HepG2 (cell line): Measurements from ENCODE around the gene C10orf67. TPM values are rescaled to one million over a fixed set of nuclear protein-coding genes. Genes with fewer than 3 reads are reported as not detected.

Experiments used
- ATAC-seq: fragments of 200-7000 bp; cut with Tn5 transposase; 3 replicates; pipeline ENCODE4 v1.9.1; 2020; ENCODE audit warnings: mild to moderate bottlenecking, moderate library complexity
- BruUV-seq: library from RNA; stranded (reverse); fragments of 400-500 nt; replicated peaks from 2 replicates; lab custom pipeline; 2021; lab: Mats Ljungman, UMichigan
- CTCF ChIA-PET: fragments of 300-600 bp; formaldehyde crosslinking; extraction: SDS; loops from one replicate; lab custom pipeline; 2021; ENCODE audit warnings: low total read pairs, inconsistent platforms, low intra/inter-chr PET ratio; lab: Yijun Ruan, JAX
- POLR2A ChIA-PET: fragments of 350-600 bp; sonication (Branson Sonifier 250); formaldehyde crosslinking; loops from one replicate; lab custom pipeline; 2020; ENCODE audit warnings: antibody characterized with exemption, inconsistent platforms; lab: Yijun Ruan, JAX
- DNase-seq: peaks from one replicate; pipeline ENCODE4 v3.0.0-alpha.2; 2015; ENCODE audit warnings: low spot score
- FAIRE-seq: peaks from 3 replicates; lab custom pipeline; 2011; peaks lifted over from hg19 to GRCh38; lab: Jason Lieb, UNC
- H2AFZ ChIP-seq: one replicate; pipeline ENCODE4 v1.6.1; 2011; ENCODE audit warnings: low read length, inconsistent platforms
- H3K27ac ChIP-seq: fragments of 300-600 bp; 3 replicates; pipeline ENCODE4 v1.8.0; 2011; ENCODE audit warnings: mixed run types, mild to moderate bottlenecking, mixed read lengths, low read length, inconsistent platforms; ENCODE audit not compliant: insufficient read depth; ENCODE audit errors: extremely low read length
- H3K27me3 ChIP-seq, 2 experiments: fragments of 200-600 bp in 1 of 2; 2 replicates in 1 of 2; 3 replicates in 1 of 2; pipeline versions ENCODE4 v1.6.0 to v1.8.0; 2011; ENCODE audit warnings: low read length in 2 of 2, mild to moderate bottlenecking in 2 of 2, moderate library complexity in 2 of 2, inconsistent platforms in 1 of 2; ENCODE audit not compliant: insufficient read depth in 2 of 2, control insufficient read depth in 1 of 2
- H3K36me3 ChIP-seq, 2 experiments: fragments of 200-600 bp in 1 of 2; replicated peaks in 1 of 2; 2 replicates in 1 of 2; 3 replicates in 1 of 2; pipeline versions ENCODE4 v1.5.1 to v1.8.0; 2011; ENCODE audit warnings: low read length in 2 of 2, inconsistent platforms in 1 of 2; ENCODE audit not compliant: insufficient read depth in 2 of 2, control insufficient read depth in 1 of 2
- H3K4me1 ChIP-seq: 2 replicates; pipeline ENCODE4 v1.5.1; 2012; ENCODE audit warnings: low read length, inconsistent platforms; ENCODE audit not compliant: insufficient read depth
- H3K4me2 ChIP-seq: 2 replicates; pipeline ENCODE4 v1.6.0; 2011; ENCODE audit warnings: low read depth, low read length, inconsistent platforms
- H3K4me3 ChIP-seq, 3 experiments: fragments of 200-600 bp in 1 of 3; sonication (generic), shearing (Covaris generic) in 1 of 3; replicated peaks in 1 of 3; 2 replicates each; pipeline ENCODE4 v1.5.1; 2011 to 2016; ENCODE audit warnings: low read length in 3 of 3, inconsistent platforms in 2 of 3, low read depth in 2 of 3, mild to moderate bottlenecking in 2 of 3, control low read depth in 1 of 3, mixed read lengths in 1 of 3; ENCODE audit not compliant: insufficient read depth in 1 of 3
- H3K79me2 ChIP-seq: one replicate; pipeline ENCODE4 v1.6.1; 2011; ENCODE audit warnings: low read length, inconsistent platforms; ENCODE audit not compliant: insufficient read depth
- H3K9ac ChIP-seq: 2 replicates; pipeline ENCODE4 v1.6.0; 2011; ENCODE audit warnings: mild to moderate bottlenecking, low read depth, low read length, inconsistent platforms; ENCODE audit not compliant: insufficient read depth
- H3K9me3 ChIP-seq: 2 replicates; pipeline ENCODE4 v1.5.1; 2012; ENCODE audit warnings: mild to moderate bottlenecking, low read length
- H4K20me1 ChIP-seq: 2 replicates; pipeline ENCODE4 v1.6.0; 2011; ENCODE audit warnings: inconsistent platforms, mild to moderate bottlenecking, low read length, moderate library complexity; ENCODE audit not compliant: insufficient read depth
- AKAP8 ChIP-seq: sonication (generic); formaldehyde crosslinking; IDR thresholded peaks from 2 replicates; pipeline ENCODE4 v1.5.1; 2020; ENCODE audit warnings: mild to moderate bottlenecking, missing genetic modification reagents
- ETV5 ChIP-seq: IDR thresholded peaks from 2 replicates; pipeline ENCODE4 v1.6.1; 2018; ENCODE audit warnings: missing biosample characterization, missing genetic modification reagents, inconsistent platforms, borderline replicate concordance
- HOXA7 ChIP-seq: sonication (generic); formaldehyde crosslinking; IDR thresholded peaks from 2 replicates; pipeline ENCODE4 v1.8.1; 2022; ENCODE audit warnings: mild to moderate bottlenecking, missing genetic modification reagents, moderate library complexity
- ZFP36 ChIP-seq: fragments of 150-350 bp; IDR thresholded peaks from 2 replicates; pipeline ENCODE4 v1.6.1; 2018; ENCODE audit warnings: borderline replicate concordance, low read length, low read depth; ENCODE audit not compliant: partially characterized antibody
- ZNF138 ChIP-seq: sonication (generic); formaldehyde crosslinking; IDR thresholded peaks from 2 replicates; pipeline ENCODE4 v1.5.0; 2020; ENCODE audit warnings: mild to moderate bottlenecking, low read depth, missing genetic modification reagents
- ZNF660 ChIP-seq: sonication (generic); formaldehyde crosslinking; IDR thresholded peaks from 2 replicates; pipeline ENCODE4 v1.5.1; 2020; ENCODE audit warnings: mild to moderate bottlenecking, low read depth, missing genetic modification reagents, borderline replicate concordance
- WGBS: methylation state at CpG from one replicate; pipeline ENCODE4 v1.1.6; 2017; ENCODE audit warnings: low lambda C conversion rate; 5-methylcytosine and 5-hydroxymethylcytosine counted together
- in situ Hi-C: cut with HindIII; loops from 2 replicates; pipeline ENCODE4 v1.10.0; 2017; ENCODE audit warnings: low pct_unique_long_range_greater_than_20kb; ENCODE audit not compliant: extremely low pct_ligation_motif_present
- intact Hi-C: fragments of 100-400 bp; cut with micrococcal nuclease; formaldehyde crosslinking; loops from one replicate; pipeline ENCODE4 v1.10.0; 2022; ENCODE audit not compliant: unreplicated experiment
- polyA plus RNA-seq, 8 experiments: library from polyadenylated mRNA; depleted of rRNA in 3 of 8; stranded (reverse) in 7 of 8; unstranded in 1 of 8; fragments of >200 nt; fragmentation: Illumina TruSeq in 4 of 8; extraction: Trizol in 4 of 8; gene quantifications; 2 replicates each; pipeline versions ENCODE4 v1.2.1 to v1.2.3, GENCODE V29; 2011 to 2016; ENCODE audit warnings: low read depth in 4 of 8, missing spikeins in 1 of 8, mixed read lengths in 1 of 8; ENCODE audit not compliant: insufficient read depth in 1 of 8
- total RNA-seq, 5 experiments: library from RNA; depleted of rRNA; stranded (reverse); fragments of >200 nt; fragmentation: Illumina TruSeq; extraction: Trizol; gene quantifications; 2 replicates each; pipeline ENCODE4 v1.2.3, GENCODE V29; 2016; ENCODE audit warnings: low read depth in 1 of 5
- TF ChIP-seq, protein P1 (sequence below): sonication (generic); formaldehyde crosslinking; IDR thresholded peaks from 2 replicates; pipeline ENCODE4 v1.5.0; 2020; ENCODE audit warnings: mild to moderate bottlenecking, missing genetic modification reagents
- TF ChIP-seq, protein P2 (sequence below): sonication (generic); formaldehyde crosslinking; IDR thresholded peaks from 2 replicates; pipeline ENCODE4 v1.5.1; 2020; ENCODE audit warnings: mild to moderate bottlenecking, missing genetic modification reagents, borderline replicate concordance

Gene C10orf67
- total and polyA plus RNA-seq, 2 of the 13 experiments (the other 11 are each of a cell fraction or from before 2014, with no cell fraction given) = not detected

DNA sequence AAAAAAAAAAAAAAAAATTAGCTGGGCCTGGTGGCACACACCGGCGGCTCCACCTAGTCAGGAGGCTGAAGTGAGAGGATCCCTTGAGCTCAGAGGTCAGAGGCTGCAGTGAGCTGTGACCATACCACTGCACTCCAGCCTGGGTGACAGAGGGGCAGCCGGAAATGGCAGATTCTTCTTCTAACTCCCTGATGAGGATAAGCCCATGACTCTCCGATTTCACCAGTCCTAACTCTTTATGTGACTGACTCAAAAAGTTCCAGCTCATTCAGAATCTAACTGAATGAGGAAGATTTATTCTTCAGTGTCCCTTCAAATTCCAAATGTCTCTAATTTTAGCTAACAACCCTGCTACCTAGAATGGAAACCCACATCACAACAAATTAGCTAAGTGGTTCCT lies 4.2 kb downstream of the C10orf67 start:
- H3K9ac ChIP-seq = no peak overlapping the region
- TF ChIP-seq ZFP36 (no peak), ZNF660 (CRISPR knock-in tag) (no peak)
- TF ChIP-seq, protein P1, sequence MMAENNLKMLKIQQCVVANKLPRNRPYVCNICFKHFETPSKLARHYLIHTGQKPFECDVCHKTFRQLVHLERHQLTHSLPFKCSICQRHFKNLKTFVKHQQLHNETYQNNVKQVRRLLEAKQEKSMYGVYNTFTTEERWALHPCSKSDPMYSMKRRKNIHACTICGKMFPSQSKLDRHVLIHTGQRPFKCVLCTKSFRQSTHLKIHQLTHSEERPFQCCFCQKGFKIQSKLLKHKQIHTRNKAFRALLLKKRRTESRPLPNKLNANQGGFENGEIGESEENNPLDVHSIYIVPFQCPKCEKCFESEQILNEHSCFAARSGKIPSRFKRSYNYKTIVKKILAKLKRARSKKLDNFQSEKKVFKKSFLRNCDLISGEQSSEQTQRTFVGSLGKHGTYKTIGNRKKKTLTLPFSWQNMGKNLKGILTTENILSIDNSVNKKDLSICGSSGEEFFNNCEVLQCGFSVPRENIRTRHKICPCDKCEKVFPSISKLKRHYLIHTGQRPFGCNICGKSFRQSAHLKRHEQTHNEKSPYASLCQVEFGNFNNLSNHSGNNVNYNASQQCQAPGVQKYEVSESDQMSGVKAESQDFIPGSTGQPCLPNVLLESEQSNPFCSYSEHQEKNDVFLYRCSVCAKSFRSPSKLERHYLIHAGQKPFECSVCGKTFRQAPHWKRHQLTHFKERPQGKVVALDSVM (CRISPR knock-in tag) = peak; percentile 70
- CTCF ChIA-PET = no interaction called here
- FAIRE-seq (no peak), ATAC-seq (no peak), DNase-seq (no peak)
- no peak overlapping the region for H3K27ac ChIP-seq
- H3K27me3 ChIP-seq = peaks cover 2 to 6% of the 10 kb centered on the region in 2 experiments; a peak in 2 of 5 replicates
- 21% methylated on average over 3 of the region's 4 CpGs for WGBS
- in situ Hi-C loops (no loop called here), intact Hi-C loops (no loop called here)
- H2AFZ ChIP-seq = no peak overlapping the region
- no peaks in the 10 kb centered on the region for H4K20me1 ChIP-seq
- no peaks in the 10 kb centered on the region for H3K9me3 ChIP-seq
- no peaks in the 10 kb centered on the region for H3K36me3 ChIP-seq
- no peak overlapping the region for H3K4me2 ChIP-seq
- no peak overlapping the region for H3K4me3 ChIP-seq
- H3K4me1 ChIP-seq = peaks cover 12% of the 10 kb centered on the region
- no TSS peak for BruUV-seq
- POLR2A ChIA-PET = no interaction called here
- no peaks in the 10 kb centered on the region for H3K79me2 ChIP-seq

- Histone ChIP-seq H3K36me3 (no peaks in the 10 kb centered on the region), H3K27me3 (peaks cover 0 to 6% of the 10 kb centered on the region in 2 experiments; a peak in 1 of 5 replicates), H3K4me2 (no peak overlapping the region), H2AFZ (no peak overlapping the region), H3K79me2 (no peaks in the 10 kb centered on the region), H3K9me3 (no peaks in the 10 kb centered on the region), H3K9ac (no peak overlapping the region), H3K27ac (no peak overlapping the region), H3K4me1 (peaks cover 9% of the 10 kb centered on the region; the same call in 1 of the 2 replicates), H4K20me1 (no peaks in the 10 kb centered on the region), H3K4me3 (no peak overlapping the region)
- CTCF ChIA-PET = no interaction called here
- in situ Hi-C loops = no loop called here
- POLR2A ChIA-PET = no interaction called here
- BruUV-seq = no TSS peak
- FAIRE-seq = no peak
- no peak for TF ChIP-seq ZNF138 (CRISPR knock-in tag)
- TF ChIP-seq, protein P2, sequence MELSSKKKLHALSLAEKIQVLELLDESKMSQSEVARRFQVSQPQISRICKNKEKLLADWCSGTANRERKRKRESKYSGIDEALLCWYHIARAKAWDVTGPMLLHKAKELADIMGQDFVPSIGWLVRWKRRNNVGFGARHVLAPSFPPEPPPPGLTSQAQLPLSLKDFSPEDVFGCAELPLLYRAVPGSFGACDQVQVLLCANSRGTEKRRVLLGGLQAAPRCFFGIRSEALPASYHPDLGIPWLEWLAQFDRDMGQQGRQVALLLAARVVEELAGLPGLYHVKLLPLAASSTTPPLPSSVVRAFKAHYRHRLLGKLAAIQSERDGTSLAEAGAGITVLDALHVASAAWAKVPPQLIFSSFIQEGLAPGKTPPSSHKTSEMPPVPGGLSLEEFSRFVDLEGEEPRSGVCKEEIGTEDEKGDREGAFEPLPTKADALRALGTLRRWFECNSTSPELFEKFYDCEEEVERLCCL (CRISPR knock-in tag) = no peak
- TF ChIP-seq HOXA7 (CRISPR knock-in tag) = no peak
- TF ChIP-seq ETV5 (CRISPR knock-in tag) = no peak
- TF ChIP-seq AKAP8 = no peak
- intact Hi-C loops = loop anchor here (2.0 kb wide), 1 partner anchor 24 kb away; no protein-coding TSS in a partner anchor
- 0% methylated on average over 1 of the region's 1 CpG for WGBS
- DNase-seq = no peak
- no peak for ATAC-seq
These were observed 5.7 kb downstream of the C10orf67 start for GRCh38 chr10:23338886-23339285.
